ENCODE data around the gene AMOT. TPM values are rescaled to one million over a fixed set of nuclear protein-coding genes. Genes with fewer than 3 reads are reported as not detected.

AMOT gene
- polyA plus RNA-seq, 1 of the 3 experiments (the other 2 are of a cell fraction) = 3.4 TPM

GRCh38 chrX:112846187-112846586 lies 5.6 kb upstream of the AMOT start:
- Histone ChIP-seq H3K27me3 (ENCODE audit: insufficient read depth) (no peaks in the 10 kb centered on the region), H3K9ac (no peak overlapping the region), H3K4me2 (no peak overlapping the region), H3F3A (replicated peaks; ENCODE audit: insufficient read depth) (no peaks in the 10 kb centered on the region), H3K4me3 (ENCODE audit: low read depth in 2 of 2, low read length in 1 of 2) (no peak overlapping the region), H3K36me3 (replicated peaks in 1 of 2; ENCODE audit: control insufficient read depth in 1 of 2, insufficient read depth in 2 of 2, low read length in 1 of 2) (no peaks in the 10 kb centered on the region), H3K9me3 (no peaks in the 10 kb centered on the region), H3K79me2 (ENCODE audit: insufficient read depth) (no peaks in the 10 kb centered on the region), H3K4me1 (ENCODE audit: control insufficient read depth in 1 of 2, insufficient read depth in 2 of 2, low read depth in 1 of 2, low read length in 1 of 2) (peaks cover 0 to 5% of the 10 kb centered on the region in 2 experiments; a peak in 1 of 4 replicates), H3K27ac (ENCODE audit: low read depth in 2 of 2, low read length in 1 of 2) (no peak overlapping the region), H2AFZ (ENCODE audit: low read depth) (no peak overlapping the region), H4K20me1 (ENCODE audit: insufficient read depth) (no peaks in the 10 kb centered on the region), H3K9me2 (no peaks in the 10 kb centered on the region)
- CTCF ChIA-PET = no interaction called here
- TF ChIP-seq TAF1 (IDR thresholded peaks at IDR 0.05; ENCODE audit: borderline replicate concordance, low read depth, low read length) (no peak), CTCF (IDR thresholded peaks at IDR 0.05) (no peak), REST (IDR thresholded peaks at IDR 0.05; ENCODE audit: low read depth, low read length) (no peak), SIN3A (IDR thresholded peaks at IDR 0.05; ENCODE audit: borderline replicate concordance, low read depth, low read length) (no peak), RAD21 (IDR thresholded peaks at IDR 0.05; ENCODE audit: low read length) (no peak)
- no peak for DNase-seq
- WGBS (ENCODE audit: low lambda C conversion rate) = 40% methylated on average over 4 of the region's 4 CpGs
- POLR2A ChIA-PET = no interaction called here

DNA sequence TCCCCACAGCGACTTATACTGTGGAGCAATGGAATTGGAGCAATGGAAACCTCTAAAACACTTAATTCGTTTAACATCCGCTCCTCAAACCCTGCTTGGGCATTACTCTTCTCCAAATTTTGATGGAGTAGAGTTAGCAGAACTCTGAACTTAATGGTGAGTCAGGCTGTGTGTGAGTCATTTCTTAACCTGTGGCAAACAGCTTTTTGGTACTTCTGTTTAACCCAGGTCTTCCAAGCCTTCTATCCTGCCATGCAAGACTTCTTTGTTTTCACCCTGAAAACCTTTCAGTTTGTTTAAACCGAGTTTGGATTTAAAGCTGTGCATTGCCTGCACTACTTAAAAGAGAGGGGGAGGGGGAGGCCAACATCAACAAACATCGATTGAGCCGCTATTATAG lies 3.6 kb upstream of the AMOT start:
- WGBS (ENCODE audit: low lambda C conversion rate) = 34% methylated on average over 6 of the region's 6 CpGs
- no peak for TF ChIP-seq NFIC (IDR thresholded peaks at IDR 0.05; ENCODE audit: borderline replicate concordance)
- TF ChIP-seq FOSL2 (IDR thresholded peaks at IDR 0.05; ENCODE audit: borderline replicate concordance, low read depth) = 0 out of 2 replicates have a peak, but pooled peaks have one; percentile 31
- TF ChIP-seq RFX5 (IDR thresholded peaks at IDR 0.05; ENCODE audit: low read length) = no peak
- TF ChIP-seq RAD21 (IDR thresholded peaks at IDR 0.05; ENCODE audit: low read length) = no peak
- TF ChIP-seq ELF1 (IDR thresholded peaks at IDR 0.05) = no peak
- TF ChIP-seq, protein P1, sequence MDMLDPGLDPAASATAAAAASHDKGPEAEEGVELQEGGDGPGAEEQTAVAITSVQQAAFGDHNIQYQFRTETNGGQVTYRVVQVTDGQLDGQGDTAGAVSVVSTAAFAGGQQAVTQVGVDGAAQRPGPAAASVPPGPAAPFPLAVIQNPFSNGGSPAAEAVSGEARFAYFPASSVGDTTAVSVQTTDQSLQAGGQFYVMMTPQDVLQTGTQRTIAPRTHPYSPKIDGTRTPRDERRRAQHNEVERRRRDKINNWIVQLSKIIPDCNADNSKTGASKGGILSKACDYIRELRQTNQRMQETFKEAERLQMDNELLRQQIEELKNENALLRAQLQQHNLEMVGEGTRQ (IDR thresholded peaks at IDR 0.05; ENCODE audit: borderline replicate concordance, low read depth, low read length) = no peak
- TF ChIP-seq MXI1 (IDR thresholded peaks at IDR 0.05; ENCODE audit: low read depth, low read length) = no peak
- DNase-seq = no peak

More for the DNA sequence above, 3.6 kb upstream of the AMOT start:
- Histone ChIP-seq H3K27me3 (ENCODE audit: insufficient read depth) (no peaks in the 10 kb centered on the region), H3K9me2 (no peaks in the 10 kb centered on the region), H2AFZ (ENCODE audit: low read depth) (no peak overlapping the region), H3K4me1 (ENCODE audit: control insufficient read depth in 1 of 2, insufficient read depth in 2 of 2, low read depth in 1 of 2, low read length in 1 of 2) (peaks cover 0 to 5% of the 10 kb centered on the region in 2 experiments; a peak in 1 of 4 replicates), H3K79me2 (ENCODE audit: insufficient read depth) (no peaks in the 10 kb centered on the region), H3K27ac (ENCODE audit: low read depth in 2 of 2, low read length in 1 of 2) (no peak overlapping the region), H3K4me2 (no peak overlapping the region), H3F3A (replicated peaks; ENCODE audit: insufficient read depth) (no peaks in the 10 kb centered on the region), H3K9ac (no peak overlapping the region), H4K20me1 (ENCODE audit: insufficient read depth) (no peaks in the 10 kb centered on the region), H3K36me3 (replicated peaks in 1 of 2; ENCODE audit: control insufficient read depth in 1 of 2, insufficient read depth in 2 of 2, low read length in 1 of 2) (no peaks in the 10 kb centered on the region), H3K4me3 (ENCODE audit: low read depth in 2 of 2, low read length in 1 of 2) (no peak overlapping the region), H3K9me3 (no peaks in the 10 kb centered on the region)
- POLR2A ChIA-PET = no interaction called here
- CTCF ChIA-PET = no interaction called here
